8988T (cell line): ENCODE measurements around the gene MBLAC1.
A peak's percentile ranks its signal among the peaks of the same experiment; 100 is the strongest.

ENCODE experiments used
- DNase-seq: peaks from one replicate; pipeline ENCODE4 v3.0.0; 2011

Gene MBLAC1

GRCh38 chr7:100126931-100127865 lies at the start of gene MBLAC1:
Gene MBLAC1, plus strand, starts transcription at chr7:100126967. Its CDS starts 429 bp downstream, at chr7:100127396.
- DNase-seq: peak; percentile 65

DNA sequence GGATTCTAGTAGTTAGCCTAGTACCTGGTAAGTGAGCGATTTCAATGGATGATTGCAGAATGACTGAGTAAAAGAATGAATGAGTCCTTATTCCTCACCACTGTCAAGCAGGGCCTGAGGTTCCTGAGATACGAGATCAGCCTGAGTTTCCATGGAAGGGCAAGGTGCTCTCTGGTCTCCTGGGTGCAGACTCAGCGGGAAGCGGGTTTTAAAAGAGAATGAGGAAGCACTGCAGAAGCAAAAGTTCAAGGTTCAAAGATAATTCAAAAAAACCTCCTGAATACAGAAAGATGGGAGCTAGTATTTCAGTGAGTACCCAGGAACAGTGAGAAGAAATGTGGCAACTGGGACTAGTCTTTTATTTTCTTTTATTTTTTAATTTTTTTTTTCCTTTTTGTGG lies 49.6 kb upstream of the MBLAC1 start:
- DNase-seq: no peak

- DNase-seq: no peak
Measured at GRCh38 chr7:100079024-100079560, 47.7 kb upstream of the MBLAC1 start.

DNA sequence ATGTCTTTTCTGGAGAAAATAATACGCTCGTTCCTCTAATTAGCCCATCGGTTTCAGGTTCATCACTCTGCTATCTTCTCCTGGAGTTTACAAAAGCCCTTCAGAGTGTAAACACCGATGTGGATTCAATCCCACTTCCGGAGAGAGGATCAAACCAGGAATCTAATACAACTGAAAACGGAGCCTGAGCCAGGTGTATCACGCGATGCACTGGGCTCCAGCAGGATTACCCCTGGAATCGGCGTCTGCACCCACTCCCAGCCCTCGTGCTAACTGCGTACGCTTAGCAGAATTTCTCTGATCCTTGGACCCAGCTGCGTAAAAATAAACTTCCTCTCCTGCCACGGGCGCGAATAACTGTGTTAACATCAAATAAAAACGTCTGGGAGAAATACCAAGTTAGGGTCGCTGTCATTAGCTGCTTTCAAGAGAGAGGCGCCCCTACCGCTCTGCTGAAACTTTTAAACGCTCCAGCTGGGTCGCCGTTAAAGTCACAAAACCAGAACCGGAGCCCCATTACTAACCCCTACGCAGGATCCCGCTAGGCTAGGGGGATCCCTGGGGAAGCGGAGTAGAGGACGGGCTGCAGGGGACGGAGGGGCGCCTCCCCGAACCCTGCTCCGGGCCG lies 45.7 kb upstream of the MBLAC1 start:
- DNase-seq: no peak

- peak; percentile 57 for DNase-seq
Measured at GRCh38 chr7:100081535-100082102, 45.1 kb upstream of the MBLAC1 start, which contains the start of gene ZNF3. Gene ZNF3, minus strand, starts transcription at chr7:100081723. Its CDS starts 4,366 bp downstream, at chr7:100077357.

- DNase-seq: no peak
Measured at GRCh38 chr7:100082978-100083377, 43.8 kb upstream of the MBLAC1 start.

DNA sequence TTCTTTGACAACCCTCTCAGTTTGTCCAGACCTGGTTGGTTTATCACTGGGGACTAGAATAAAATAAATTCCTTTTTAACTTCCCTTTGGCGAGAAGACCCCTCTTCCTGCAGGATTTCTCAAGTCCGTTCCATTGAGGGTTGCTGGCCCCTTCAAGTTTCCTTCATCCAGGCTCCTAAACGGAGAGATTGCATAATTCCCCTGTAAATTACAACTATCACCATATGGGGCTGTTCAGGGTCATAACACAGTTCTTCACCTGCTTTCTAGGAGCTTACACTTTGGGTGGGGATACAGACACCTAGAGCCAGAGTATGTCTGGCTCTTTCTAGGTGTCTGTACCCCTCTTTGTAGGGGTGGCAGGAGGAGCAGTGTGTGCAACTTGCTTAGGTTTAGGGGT lies 41.3 kb upstream of the MBLAC1 start:
- DNase-seq: no peak

DNA sequence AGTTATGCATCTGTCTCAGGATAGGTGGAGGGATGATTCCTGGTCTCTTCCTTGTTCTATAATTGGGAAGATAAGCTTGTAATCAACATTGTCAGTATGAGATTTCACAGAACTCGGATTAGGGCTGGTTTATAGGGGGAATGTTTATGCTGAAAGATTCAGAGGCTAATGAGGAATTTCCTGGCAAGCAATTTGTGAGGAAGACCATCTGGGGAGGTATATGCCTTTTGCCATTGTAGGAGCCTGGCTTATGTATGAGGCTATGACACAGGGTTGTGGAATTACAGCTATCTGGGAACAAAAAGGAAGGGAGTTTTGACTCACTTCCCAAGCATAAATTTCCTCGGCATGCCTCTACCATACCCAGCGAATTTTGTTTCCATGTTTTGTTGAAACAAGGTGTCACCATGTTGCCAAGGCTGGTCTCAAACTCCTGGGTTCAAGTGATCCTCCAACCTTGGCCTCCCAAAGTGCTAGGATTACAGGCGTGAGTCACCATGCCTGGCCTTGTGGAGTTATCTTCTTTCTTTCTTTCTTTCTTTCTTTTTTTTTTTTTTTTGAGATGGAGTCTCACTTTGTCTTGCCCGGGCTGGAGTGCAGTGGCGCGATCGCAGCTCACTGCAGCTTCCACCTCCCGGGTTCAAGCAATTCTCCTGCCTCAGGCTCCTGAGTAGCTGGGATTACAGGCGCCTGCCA lies 39.6 kb upstream of the MBLAC1 start:
- DNase-seq: no peak

DNA sequence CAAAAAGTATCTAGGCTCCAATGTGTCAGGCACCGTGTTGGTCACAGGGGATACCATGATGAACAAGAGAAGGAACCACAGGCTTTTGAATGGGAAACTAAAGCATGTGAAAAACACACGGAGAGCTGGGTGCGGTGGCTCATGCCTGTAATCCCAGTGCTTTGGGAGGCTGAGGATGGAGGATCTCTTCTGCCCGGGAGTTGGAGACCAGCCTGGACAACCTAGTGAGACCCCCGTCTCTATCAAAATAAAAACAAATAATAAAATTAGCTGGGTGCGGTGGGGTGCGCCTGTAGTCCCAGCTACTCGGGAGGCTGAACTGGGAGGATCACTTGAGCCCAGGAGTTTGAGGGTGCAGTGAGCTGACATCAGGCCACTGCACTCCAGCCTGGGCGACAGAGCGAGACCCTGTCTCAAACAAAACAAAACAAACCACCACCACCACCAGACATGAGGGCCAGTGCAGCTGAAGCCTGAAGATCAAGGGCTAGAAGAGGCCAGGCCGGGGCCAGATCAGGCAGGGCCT lies 38.6 kb upstream of the MBLAC1 start:
- no peak for DNase-seq

- no peak for DNase-seq
Measured at GRCh38 chr7:100088621-100089457, 37.9 kb upstream of the MBLAC1 start, which contains the start of gene COPS6. Gene COPS6, plus strand, starts transcription at chr7:100088969. Its CDS starts 22 bp downstream, at chr7:100088991.

- DNase-seq: no peak
Measured at GRCh38 chr7:100089458-100090196, 37.1 kb upstream of the MBLAC1 start.

GRCh38 chr7:100090527-100091410 lies 36.0 kb upstream of the MBLAC1 start:
- no peak for DNase-seq

GRCh38 chr7:100091411-100092181 lies 35.2 kb upstream of the MBLAC1 start:
- no peak for DNase-seq

DNA sequence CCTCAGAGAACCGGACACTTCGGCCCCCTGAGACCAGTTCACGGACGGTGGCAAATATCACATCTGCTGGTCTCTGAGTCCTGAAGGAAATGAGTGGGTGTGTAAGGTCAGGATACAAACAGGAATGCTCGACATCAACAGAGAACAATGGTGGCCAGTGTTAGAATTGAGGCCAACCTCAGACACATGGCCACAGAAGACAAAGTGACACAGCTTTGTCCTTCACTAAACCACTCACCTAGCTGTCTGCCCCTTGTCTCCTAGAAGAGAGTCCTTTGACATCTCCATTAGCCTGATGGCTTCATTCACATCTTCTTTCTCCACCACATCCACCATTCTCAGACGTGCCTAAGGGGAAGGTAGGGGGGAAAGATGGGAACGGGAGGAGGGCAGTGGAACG lies 33.7 kb upstream of the MBLAC1 start:
- no peak for DNase-seq

- DNase-seq: no peak
Measured at GRCh38 chr7:100093498-100093897, 33.3 kb upstream of the MBLAC1 start.

GRCh38 chr7:100093925-100094486 lies 32.8 kb upstream of the MBLAC1 start:
- no peak for DNase-seq

GRCh38 chr7:100095289-100095688 lies 31.5 kb upstream of the MBLAC1 start:
- no peak for DNase-seq

- DNase-seq: no peak
Measured at GRCh38 chr7:100095704-100096103, 31.1 kb upstream of the MBLAC1 start.

DNA sequence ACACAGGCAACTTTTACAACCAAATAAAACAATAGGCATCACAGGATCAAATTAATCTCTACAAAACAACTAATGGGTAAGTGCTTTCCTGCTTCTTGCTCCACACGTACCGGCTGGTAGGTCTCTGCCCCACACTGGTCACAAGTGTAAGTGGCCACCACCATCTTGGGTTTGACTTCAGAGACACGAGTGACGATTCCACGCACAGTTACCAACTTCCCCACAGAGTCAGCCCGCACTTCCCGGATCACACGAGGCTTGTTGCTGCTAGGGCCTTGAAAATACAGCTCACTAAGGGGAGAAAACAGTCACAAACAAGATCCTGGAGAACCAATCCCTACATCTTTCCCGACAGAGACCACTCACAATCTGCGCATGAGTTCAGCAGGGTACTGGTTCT lies 27.9 kb upstream of the MBLAC1 start:
- no peak for DNase-seq
